A673 (cell line): Measurements from ENCODE around the gene NMB. TPM values are rescaled to one million over a fixed set of nuclear protein-coding genes. Genes with fewer than 3 reads are reported as not detected.

Experiments used
- BruUV-seq: library from RNA; stranded (reverse); fragments of 400-500 nt; replicated peaks from 2 replicates; lab custom pipeline; 2021; lab: Mats Ljungman, UMichigan
- CTCF ChIA-PET: fragments of 300-600 bp; sonication (Branson Sonifier 250); formaldehyde crosslinking; loops from one replicate; lab custom pipeline; 2022; ENCODE audit warnings: antibody characterized with exemption; lab: Charles Lee
- POLR2A ChIA-PET: fragments of 300-600 bp; sonication (Branson Sonifier 250); formaldehyde crosslinking; loops from one replicate; lab custom pipeline; 2022; ENCODE audit warnings: antibody characterized with exemption; ENCODE audit not compliant: low non-redundant PET; lab: Charles Lee
- DNase-seq: peaks from one replicate; pipeline ENCODE4 v3.0.0-alpha.2; 2015; ENCODE audit warnings: low spot score
- H3K27ac ChIP-seq: fragments of 200-600 bp; sonication (generic); 2 replicates; pipeline ENCODE4 v1.5.1; 2016; ENCODE audit warnings: mixed run types, low read depth, mild to moderate bottlenecking, mixed read lengths, antibody characterized with exemption, low read length; ENCODE audit not compliant: poor library complexity, severe bottlenecking
- H3K27me3 ChIP-seq: fragments of 200-600 bp; sonication (generic); replicated peaks from 2 replicates; pipeline ENCODE4 v1.6.1; 2017; ENCODE audit warnings: mixed run types, low read depth, mild to moderate bottlenecking, mixed read lengths, antibody characterized with exemption, low read length; ENCODE audit not compliant: insufficient read depth, poor library complexity
- H3K36me3 ChIP-seq: fragments of 200-600 bp; sonication (generic); 2 replicates; pipeline ENCODE4 v1.6.1; 2016; ENCODE audit warnings: mixed run types, mild to moderate bottlenecking, mixed read lengths, antibody characterized with exemption, low read length; ENCODE audit not compliant: insufficient read depth, poor library complexity, severe bottlenecking
- H3K4me1 ChIP-seq: fragments of 200-600 bp; sonication (generic); 2 replicates; pipeline ENCODE4 v1.6.1; 2017; ENCODE audit warnings: mixed run types, mild to moderate bottlenecking, mixed read lengths, antibody characterized with exemption, low read length; ENCODE audit not compliant: insufficient read depth, poor library complexity, severe bottlenecking
- H3K4me3 ChIP-seq: fragments of 200-600 bp; sonication (generic); 2 replicates; pipeline ENCODE4 v1.5.1; 2016; ENCODE audit warnings: low read depth, mixed run types, mild to moderate bottlenecking, mixed read lengths, low read length; ENCODE audit not compliant: poor library complexity, severe bottlenecking
- H3K9me3 ChIP-seq: fragments of 200-600 bp; sonication (generic); 2 replicates; pipeline ENCODE4 v1.6.1; 2016; ENCODE audit warnings: mixed run types, low read depth, mild to moderate bottlenecking, mixed read lengths, antibody characterized with exemption, low read length; ENCODE audit not compliant: poor library complexity, severe bottlenecking
- EZH2 ChIP-seq: fragments of 200-600 bp; sonication (generic); IDR thresholded peaks from 2 replicates; pipeline ENCODE4 v1.6.1; 2017; ENCODE audit warnings: borderline replicate concordance, low read depth, mild to moderate bottlenecking, mixed read lengths, antibody characterized with exemption, low read length; ENCODE audit not compliant: poor library complexity, severe bottlenecking
- intact Hi-C: fragments of 100-400 bp; cut with micrococcal nuclease; formaldehyde crosslinking; loops from one replicate; pipeline ENCODE4 v1.10.0; 2022; ENCODE audit not compliant: unreplicated experiment
- total RNA-seq: library from RNA; stranded (reverse); gene quantifications from 2 replicates; pipeline ENCODE4 v1.2.3, GENCODE V29; 2021
- TF ChIP-seq, protein P1 (sequence below): fragments of 300-800, 200-600 bp; sonication (generic); conservative IDR thresholded peaks from 2 replicates; pipeline ENCODE4 v1.5.1; 2017; ENCODE audit warnings: low read depth, mild to moderate bottlenecking, antibody characterized with exemption, low read length, moderate library complexity, mixed read lengths

Gene NMB
- total RNA-seq, 1 experiment from 2014 or later, result 15.1 TPM

DNA sequence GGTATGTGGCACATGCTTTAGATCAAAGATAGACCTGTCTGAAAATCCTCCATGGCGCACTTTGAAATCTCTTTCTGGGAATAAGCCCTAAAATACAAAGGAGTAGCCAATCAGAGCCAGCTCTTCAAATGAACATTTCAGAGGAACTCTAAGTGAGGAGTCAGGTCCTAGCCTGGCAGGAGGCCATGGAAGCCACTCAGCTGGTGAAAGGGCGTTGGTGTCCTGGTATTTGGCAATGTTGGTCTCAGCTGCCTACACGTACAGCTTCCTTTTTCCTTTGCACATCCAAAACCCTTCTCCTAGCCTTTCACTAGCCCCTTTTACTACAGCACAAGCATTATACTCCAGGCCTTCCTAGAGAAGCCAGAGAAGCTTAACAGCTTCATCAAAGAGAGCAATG lies 9.5 kb downstream of the NMB start:
- Histone ChIP-seq H3K27ac (no peak overlapping the region), H3K9me3 (no peaks in the 10 kb centered on the region), H3K27me3 (no peaks in the 10 kb centered on the region), H3K4me3 (no peak overlapping the region), H3K36me3 (peaks cover 70% of the 10 kb centered on the region), H3K4me1 (peaks cover 13% of the 10 kb centered on the region)
- DNase-seq, result no peak
- ChIA-PET POLR2A (no interaction called here), CTCF (no interaction called here)
- no peak for TF ChIP-seq EZH2
- TF ChIP-seq, protein P1, sequence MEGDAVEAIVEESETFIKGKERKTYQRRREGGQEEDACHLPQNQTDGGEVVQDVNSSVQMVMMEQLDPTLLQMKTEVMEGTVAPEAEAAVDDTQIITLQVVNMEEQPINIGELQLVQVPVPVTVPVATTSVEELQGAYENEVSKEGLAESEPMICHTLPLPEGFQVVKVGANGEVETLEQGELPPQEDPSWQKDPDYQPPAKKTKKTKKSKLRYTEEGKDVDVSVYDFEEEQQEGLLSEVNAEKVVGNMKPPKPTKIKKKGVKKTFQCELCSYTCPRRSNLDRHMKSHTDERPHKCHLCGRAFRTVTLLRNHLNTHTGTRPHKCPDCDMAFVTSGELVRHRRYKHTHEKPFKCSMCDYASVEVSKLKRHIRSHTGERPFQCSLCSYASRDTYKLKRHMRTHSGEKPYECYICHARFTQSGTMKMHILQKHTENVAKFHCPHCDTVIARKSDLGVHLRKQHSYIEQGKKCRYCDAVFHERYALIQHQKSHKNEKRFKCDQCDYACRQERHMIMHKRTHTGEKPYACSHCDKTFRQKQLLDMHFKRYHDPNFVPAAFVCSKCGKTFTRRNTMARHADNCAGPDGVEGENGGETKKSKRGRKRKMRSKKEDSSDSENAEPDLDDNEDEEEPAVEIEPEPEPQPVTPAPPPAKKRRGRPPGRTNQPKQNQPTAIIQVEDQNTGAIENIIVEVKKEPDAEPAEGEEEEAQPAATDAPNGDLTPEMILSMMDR, result no peak
- no TSS peak for BruUV-seq
- intact Hi-C loops, result no loop called here

DNA sequence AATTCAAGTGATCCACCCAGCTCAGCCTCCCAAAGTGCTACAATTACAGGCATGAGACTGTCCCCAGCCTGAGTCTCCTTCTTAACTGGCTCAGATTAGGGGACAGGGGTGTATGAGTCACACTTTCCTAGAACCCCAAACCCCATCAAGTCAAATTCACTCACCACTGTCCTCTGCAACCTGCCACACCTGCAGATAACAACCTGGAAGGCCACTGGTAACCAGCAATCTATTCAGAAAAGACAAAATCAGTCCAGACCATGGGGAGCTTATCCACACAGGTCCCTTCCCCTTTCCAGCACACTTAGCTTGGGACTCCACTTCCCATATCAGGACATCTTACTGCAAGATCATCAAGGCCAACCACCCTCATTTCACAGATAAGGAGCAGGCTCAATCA lies 10.3 kb downstream of the NMB start:
- peaks cover 77% of the 10 kb centered on the region for H3K36me3 ChIP-seq
- no peaks in the 10 kb centered on the region for H3K27me3 ChIP-seq
- no peak overlapping the region for H3K27ac ChIP-seq
- DNase-seq, result no peak
- TF ChIP-seq EZH2, result no peak
- CTCF ChIA-PET, result no interaction called here
- no peaks in the 10 kb centered on the region for H3K9me3 ChIP-seq
- H3K4me1 ChIP-seq, result peaks cover 6% of the 10 kb centered on the region
- no peak overlapping the region for H3K4me3 ChIP-seq
- intact Hi-C loops, result no loop called here
- no TSS peak for BruUV-seq
- POLR2A ChIA-PET, result no interaction called here

- no TSS peak for BruUV-seq
- Histone ChIP-seq H3K36me3 (peaks cover 79% of the 10 kb centered on the region), H3K27ac (no peak overlapping the region), H3K27me3 (no peaks in the 10 kb centered on the region), H3K9me3 (no peaks in the 10 kb centered on the region), H3K4me1 (no peaks in the 10 kb centered on the region), H3K4me3 (no peak overlapping the region)
- CTCF ChIA-PET, result no interaction called here
- POLR2A ChIA-PET, result no interaction called here
- intact Hi-C loops, result no loop called here
- TF ChIP-seq, protein P1, result no peak
- TF ChIP-seq EZH2, result no peak
- DNase-seq, result no peak
Measured at GRCh38 chr15:84645997-84646396, 12.0 kb downstream of the NMB start.

GRCh38 chr15:84645496-84645895 lies 12.5 kb downstream of the NMB start:
- CTCF ChIA-PET, result no interaction called here
- POLR2A ChIA-PET, result interaction anchor here (0.5 kb wide), 1 partner anchor 8 kb away, joined by 7 read pairs; no protein-coding TSS in a partner anchor
- peaks cover 81% of the 10 kb centered on the region for H3K36me3 ChIP-seq
- TF ChIP-seq EZH2, result no peak
- TF ChIP-seq, protein P1, result no peak
- H3K9me3 ChIP-seq, result no peaks in the 10 kb centered on the region
- no peak overlapping the region for H3K4me3 ChIP-seq
- DNase-seq, result no peak
- intact Hi-C loops, result no loop called here
- H3K27ac ChIP-seq, result no peak overlapping the region
- H3K4me1 ChIP-seq, result no peaks in the 10 kb centered on the region
- H3K27me3 ChIP-seq, result no peaks in the 10 kb centered on the region
- no TSS peak for BruUV-seq
